Measurements from ENCODE around the gene TMEM150A.
"Not testable (repeated sequence)": the region's sequence is repeated elsewhere in the genome, so short reads cannot be mapped to it uniquely, and the experiment has no call there.

Gene TMEM150A

DNA sequence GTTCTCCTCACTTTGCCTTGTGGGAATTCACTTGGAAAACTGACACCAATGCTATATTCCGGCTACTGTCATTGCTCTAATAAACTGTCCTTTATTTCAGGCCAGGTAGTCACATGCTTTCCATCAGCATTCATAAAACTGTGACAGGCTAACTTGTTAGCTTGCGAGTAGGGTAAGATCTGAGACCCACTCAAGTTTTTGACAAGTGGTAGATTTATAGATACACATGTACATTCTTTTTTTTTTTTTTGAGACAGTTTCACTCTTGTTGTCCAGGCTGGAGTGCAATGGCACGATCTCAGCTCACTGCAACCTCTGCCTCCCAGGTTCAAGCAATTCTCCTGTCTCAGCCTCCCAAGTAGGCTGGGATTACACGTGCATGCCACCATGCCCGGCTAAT is 15.2 kb upstream of the TMEM150A start:
- peak overlapping the region; percentile 97 for H3K9ac ChIP-seq (ENCODE audit: low read length)
- not testable (repeated sequence) for H4K8ac ChIP-seq (ENCODE audit: low read depth, low read length); H4K5ac ChIP-seq (ENCODE audit: low read length); H3K27ac ChIP-seq (ENCODE audit: low read depth, low read length); DNase-seq; H2BK120ac ChIP-seq (ENCODE audit: low read depth, low read length); H3K18ac ChIP-seq (ENCODE audit: low read length); H2BK5ac ChIP-seq (ENCODE audit: low read length); H3K4me3 ChIP-seq (ENCODE audit: low read length); H3K4me2 ChIP-seq (ENCODE audit: low read length); H3K23ac ChIP-seq (ENCODE audit: low read length); H2AK5ac ChIP-seq (ENCODE audit: low read length); H3K36me3 ChIP-seq (ENCODE audit: control insufficient read depth, insufficient read depth, low read length); H2BK15ac ChIP-seq (replicated peaks; ENCODE audit: low read depth); H3K27me3 ChIP-seq (ENCODE audit: insufficient read depth, low read length, poor library complexity); H3K4ac ChIP-seq (ENCODE audit: low read depth, low read length); H3K4me1 ChIP-seq (ENCODE audit: control insufficient read depth, low read depth, low read length)
- peaks cover 22% of the 10 kb centered on the region for H3K79me2 ChIP-seq (ENCODE audit: control insufficient read depth, insufficient read depth, low read length)
- WGBS (ENCODE audit: extremely low coverage, insufficient coverage, low lambda C conversion rate): no CpG with 5 or more reads among the region's 5 CpGs
- peaks cover 12% of the 10 kb centered on the region for H3K79me1 ChIP-seq (ENCODE audit: low read length)
- H3K56ac ChIP-seq (ENCODE audit: low read length): peak overlapping the region; percentile 0

DNA sequence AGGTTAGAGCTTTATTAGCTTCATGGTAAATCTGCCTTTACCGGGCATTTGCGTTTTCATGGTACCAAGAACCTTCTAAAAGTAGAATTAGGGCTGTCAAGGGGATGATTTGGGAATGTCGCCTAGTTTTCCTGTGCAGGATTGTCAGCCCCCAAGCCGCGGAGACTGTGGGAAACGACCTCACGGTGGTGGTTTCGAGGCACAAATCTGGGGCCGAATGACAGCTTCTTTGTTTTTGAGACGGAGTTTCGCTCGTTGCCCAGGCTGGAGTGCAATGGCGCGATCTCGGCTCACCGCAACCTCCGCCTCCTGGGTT is 12.9 kb upstream of the TMEM150A start:
- H2BK5ac ChIP-seq (ENCODE audit: low read length): no peak overlapping the region
- H2BK120ac ChIP-seq (ENCODE audit: low read depth, low read length): no peak overlapping the region
- peaks cover 29% of the 10 kb centered on the region for H3K79me2 ChIP-seq (ENCODE audit: control insufficient read depth, insufficient read depth, low read length)
- no peak for DNase-seq
- peaks cover 2% of the 10 kb centered on the region for H3K36me3 ChIP-seq (ENCODE audit: control insufficient read depth, insufficient read depth, low read length)
- H3K27me3 ChIP-seq (ENCODE audit: insufficient read depth, low read length, poor library complexity): no peaks in the 10 kb centered on the region
- H3K79me1 ChIP-seq (ENCODE audit: low read length): peaks cover 11% of the 10 kb centered on the region
- H3K4me1 ChIP-seq (ENCODE audit: control insufficient read depth, low read depth, low read length): peaks cover 2% of the 10 kb centered on the region
- no peak overlapping the region for H3K4ac ChIP-seq (ENCODE audit: low read depth, low read length)
- H4K5ac ChIP-seq (ENCODE audit: low read length): no peak overlapping the region
- peak overlapping the region; percentile 50 for H3K56ac ChIP-seq (ENCODE audit: low read length)
- no peak overlapping the region for H3K4me3 ChIP-seq (ENCODE audit: low read length)
- H3K23ac ChIP-seq (ENCODE audit: low read length): no peak overlapping the region
- H3K4me2 ChIP-seq (ENCODE audit: low read length): no peak overlapping the region
- H2BK15ac ChIP-seq (replicated peaks; ENCODE audit: low read depth): no peak overlapping the region
- no peak overlapping the region for H4K8ac ChIP-seq (ENCODE audit: low read depth, low read length)
- H3K9ac ChIP-seq (ENCODE audit: low read length): no peak overlapping the region
- H3K27ac ChIP-seq (ENCODE audit: low read depth, low read length): no peak overlapping the region
- H2AK5ac ChIP-seq (ENCODE audit: low read length): no peak overlapping the region
- H3K18ac ChIP-seq (ENCODE audit: low read length): no peak overlapping the region
- no CpG with 5 or more reads among the region's 17 CpGs for WGBS (ENCODE audit: extremely low coverage, insufficient coverage, low lambda C conversion rate)

DNA sequence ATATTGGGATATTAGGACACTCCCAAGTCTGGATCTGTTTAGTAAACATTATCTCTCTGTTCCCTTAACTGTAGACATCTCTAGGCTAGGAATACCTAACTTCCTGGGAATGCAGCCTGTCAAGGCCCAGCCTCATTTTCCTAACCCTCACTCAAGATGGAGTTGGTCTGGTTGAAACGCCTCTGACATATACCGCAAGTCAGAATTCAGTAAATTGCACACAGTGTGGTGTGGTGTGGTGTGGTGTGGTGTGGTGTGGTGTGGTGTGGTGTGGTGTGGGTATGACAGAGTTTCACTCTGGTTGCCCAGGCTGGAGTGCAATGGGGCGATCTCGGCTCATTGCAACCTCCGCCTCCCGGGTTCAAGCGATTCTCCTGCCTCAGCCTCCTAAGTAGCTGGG is 12.3 kb upstream of the TMEM150A start:
- not testable (repeated sequence) for H3K4ac ChIP-seq (ENCODE audit: low read depth, low read length); H3K9ac ChIP-seq (ENCODE audit: low read length); H3K27me3 ChIP-seq (ENCODE audit: insufficient read depth, low read length, poor library complexity); H3K4me3 ChIP-seq (ENCODE audit: low read length); H2AK5ac ChIP-seq (ENCODE audit: low read length); H3K27ac ChIP-seq (ENCODE audit: low read depth, low read length); DNase-seq; H4K8ac ChIP-seq (ENCODE audit: low read depth, low read length); H2BK15ac ChIP-seq (replicated peaks; ENCODE audit: low read depth); H3K4me2 ChIP-seq (ENCODE audit: low read length); H2BK120ac ChIP-seq (ENCODE audit: low read depth, low read length); H4K5ac ChIP-seq (ENCODE audit: low read length); H3K36me3 ChIP-seq (ENCODE audit: control insufficient read depth, insufficient read depth, low read length); H3K18ac ChIP-seq (ENCODE audit: low read length); H3K23ac ChIP-seq (ENCODE audit: low read length); H3K56ac ChIP-seq (ENCODE audit: low read length); H3K4me1 ChIP-seq (ENCODE audit: control insufficient read depth, low read depth, low read length); H2BK5ac ChIP-seq (ENCODE audit: low read length)
- Histone ChIP-seq H3K79me1 (ENCODE audit: low read length) (peaks cover 14% of the 10 kb centered on the region), H3K79me2 (ENCODE audit: control insufficient read depth, insufficient read depth, low read length) (peaks cover 31% of the 10 kb centered on the region)
- WGBS (ENCODE audit: extremely low coverage, insufficient coverage, low lambda C conversion rate): no CpG with 5 or more reads among the region's 7 CpGs

DNA sequence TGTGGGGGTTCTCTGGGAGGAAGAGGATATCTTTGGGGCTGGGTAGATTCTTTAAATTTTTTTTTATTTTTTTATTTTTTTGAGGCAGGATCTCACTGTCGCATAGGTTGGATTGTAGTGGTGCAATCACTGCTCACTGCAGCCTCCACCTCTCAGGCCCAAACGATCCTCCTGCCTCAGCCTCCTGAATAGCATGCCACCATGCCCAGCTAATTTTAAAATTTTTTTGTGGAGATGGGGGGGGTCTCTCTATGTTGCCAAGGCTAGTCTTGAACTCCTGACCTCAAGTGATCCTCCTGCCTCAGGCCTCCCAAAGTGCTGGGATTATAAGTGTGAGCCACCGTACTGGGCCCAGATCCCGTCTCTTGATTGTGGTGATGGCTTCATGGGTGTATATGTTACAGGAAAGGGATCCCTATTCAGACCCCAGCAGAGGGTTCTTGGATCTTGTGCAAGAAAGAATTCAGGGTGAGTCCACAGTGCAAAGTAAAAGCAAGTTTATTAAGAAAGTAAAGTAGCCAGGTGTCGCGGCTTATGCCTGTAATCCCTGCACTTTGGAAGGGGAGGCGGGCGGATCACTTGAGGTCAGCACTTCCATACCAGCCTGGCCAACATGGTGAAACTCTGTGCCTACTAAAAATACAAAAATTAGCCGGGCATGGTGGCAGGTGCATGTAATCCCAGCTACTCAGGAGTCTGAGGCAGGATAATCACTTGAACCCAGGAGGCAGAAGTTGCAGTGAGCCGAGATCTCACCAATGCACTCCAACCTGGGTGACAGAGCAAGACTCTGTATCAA is 11.4 kb upstream of the TMEM150A start:
- Histone ChIP-seq H3K27ac (ENCODE audit: low read depth, low read length) (no peak overlapping the region), H2BK15ac (replicated peaks; ENCODE audit: low read depth) (no peak overlapping the region), H3K4me1 (ENCODE audit: control insufficient read depth, low read depth, low read length) (peaks cover 2% of the 10 kb centered on the region), H3K18ac (ENCODE audit: low read length) (no peak overlapping the region), H3K56ac (ENCODE audit: low read length) (no peak overlapping the region), H2AK5ac (ENCODE audit: low read length) (no peak overlapping the region), H4K5ac (ENCODE audit: low read length) (no peak overlapping the region), H3K4me2 (ENCODE audit: low read length) (no peak overlapping the region), H3K79me1 (ENCODE audit: low read length) (peaks cover 12% of the 10 kb centered on the region), H2BK120ac (ENCODE audit: low read depth, low read length) (no peak overlapping the region), H3K27me3 (ENCODE audit: insufficient read depth, low read length, poor library complexity) (no peaks in the 10 kb centered on the region), H3K9ac (ENCODE audit: low read length) (no peak overlapping the region), H3K4ac (ENCODE audit: low read depth, low read length) (no peak overlapping the region), H3K36me3 (ENCODE audit: control insufficient read depth, insufficient read depth, low read length) (peaks cover 2% of the 10 kb centered on the region), H3K4me3 (ENCODE audit: low read length) (no peak overlapping the region), H2BK5ac (ENCODE audit: low read length) (no peak overlapping the region), H3K23ac (ENCODE audit: low read length) (no peak overlapping the region), H3K79me2 (ENCODE audit: control insufficient read depth, insufficient read depth, low read length) (peaks cover 29% of the 10 kb centered on the region), H4K8ac (ENCODE audit: low read depth, low read length) (no peak overlapping the region)
- no CpG with 5 or more reads among the region's 10 CpGs for WGBS (ENCODE audit: extremely low coverage, insufficient coverage, low lambda C conversion rate)
- DNase-seq: no peak

DNA sequence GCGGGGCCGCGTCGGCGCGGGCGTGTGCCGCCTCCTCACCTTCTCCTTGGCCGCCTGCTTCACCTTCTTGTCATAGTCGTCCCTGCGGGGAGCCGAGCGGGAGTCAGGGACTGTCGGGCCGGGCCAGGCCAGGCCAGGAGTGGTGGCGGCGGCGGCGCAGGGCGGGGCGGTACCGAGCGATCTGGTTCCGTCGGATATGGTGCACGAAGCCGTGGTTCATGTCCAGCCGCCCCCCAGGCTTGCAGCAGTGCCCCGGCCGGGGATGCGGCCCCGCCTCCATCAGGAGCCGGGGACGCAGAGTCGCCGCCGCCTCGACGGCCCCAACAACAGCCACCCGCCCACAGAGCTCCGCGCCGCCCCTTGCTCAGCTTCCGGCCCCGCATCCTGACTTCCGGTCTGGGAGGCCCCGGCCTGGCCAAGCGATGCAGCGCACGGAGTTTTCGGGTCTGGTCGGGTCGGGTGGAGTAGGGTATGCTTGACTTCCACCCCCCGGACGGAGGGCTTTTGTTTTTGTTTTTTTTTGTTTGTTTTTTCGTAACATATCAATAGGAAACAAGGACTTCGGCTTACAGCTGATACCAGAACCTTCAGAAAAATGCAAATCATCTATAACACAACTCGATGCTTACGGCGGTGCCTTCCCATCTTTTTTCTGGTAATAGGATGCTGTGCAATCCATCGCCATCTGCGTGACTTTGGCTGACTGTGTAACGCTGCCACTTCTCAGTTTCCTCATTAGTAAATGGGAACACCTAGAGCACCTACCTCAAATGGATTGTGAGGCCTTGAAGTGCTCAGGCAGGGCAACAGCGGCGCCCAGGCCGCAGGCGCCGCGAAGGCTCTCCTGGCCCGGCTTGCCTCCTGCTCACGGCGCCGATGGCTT is 9.4 kb upstream of the TMEM150A start, which contains the start of gene C2orf68:
TSS of gene C2orf68 (minus strand) at position 362 of the 883 bp plus-strand sequence. CDS start at position 280, 82 bp downstream.
- H3K9ac ChIP-seq (ENCODE audit: low read length): peak within 1 kb of the TSS; percentile 96
- H2AK5ac ChIP-seq (ENCODE audit: low read length): peak within 1 kb of the TSS; percentile 51
- peaks cover 15% of the 10 kb centered on the region for H3K79me1 ChIP-seq (ENCODE audit: low read length)
- H3K4me1 ChIP-seq (ENCODE audit: control insufficient read depth, low read depth, low read length): no peaks in the 10 kb centered on the region
- H2BK15ac ChIP-seq (replicated peaks; ENCODE audit: low read depth): no peak within 1 kb of the TSS
- no CpG with 5 or more reads among the region's 73 CpGs for WGBS (ENCODE audit: extremely low coverage, insufficient coverage, low lambda C conversion rate)
- H3K4me3 ChIP-seq (ENCODE audit: low read length): peak within 1 kb of the TSS; percentile 94
- DNase-seq: peak; percentile 96
- H3K4ac ChIP-seq (ENCODE audit: low read depth, low read length): peak within 1 kb of the TSS; percentile 91
- no peak within 1 kb of the TSS for H4K8ac ChIP-seq (ENCODE audit: low read depth, low read length)
- H3K36me3 ChIP-seq (ENCODE audit: control insufficient read depth, insufficient read depth, low read length): peaks cover 6% of the 10 kb centered on the region
- H3K27me3 ChIP-seq (ENCODE audit: insufficient read depth, low read length, poor library complexity): no peaks in the 10 kb centered on the region
- H3K18ac ChIP-seq (ENCODE audit: low read length): no peak within 1 kb of the TSS
- peak within 1 kb of the TSS; percentile 45 for H3K23ac ChIP-seq (ENCODE audit: low read length)
- H2BK120ac ChIP-seq (ENCODE audit: low read depth, low read length): no peak within 1 kb of the TSS
- peaks cover 16% of the 10 kb centered on the region for H3K79me2 ChIP-seq (ENCODE audit: control insufficient read depth, insufficient read depth, low read length)
- peak within 1 kb of the TSS; percentile 8 for H2BK5ac ChIP-seq (ENCODE audit: low read length)
- H3K27ac ChIP-seq (ENCODE audit: low read depth, low read length): peak within 1 kb of the TSS; percentile 84
- peak within 1 kb of the TSS; percentile 94 for H3K56ac ChIP-seq (ENCODE audit: low read length)
- H3K4me2 ChIP-seq (ENCODE audit: low read length): peak within 1 kb of the TSS; percentile 96
- H4K5ac ChIP-seq (ENCODE audit: low read length): peak within 1 kb of the TSS; percentile 17

All from mesendoderm (in vitro differentiated cells).